H9 (cell line): ENCODE measurements around the gene EXOC6. TPM values are rescaled to one million over a fixed set of nuclear protein-coding genes. Genes with fewer than 3 reads are reported as not detected.
"Not testable (repeated sequence)": the region's sequence is repeated elsewhere in the genome, so short reads cannot be mapped to it uniquely, and the experiment has no call there.

Experiments used
- DNase-seq: peaks from one replicate; pipeline ENCODE4 v3.0.0-alpha.2; 2017
- H2AFZ ChIP-seq: one replicate; pipeline ENCODE4 v1.6.1; 2013; ENCODE audit warnings: mild to moderate bottlenecking, low read length, control low read depth, moderate library complexity
- H2AK5ac ChIP-seq: 2 replicates; pipeline ENCODE4 v1.6.1; 2013; ENCODE audit warnings: low read length, control low read depth, mixed read lengths; ENCODE audit not compliant: insufficient read length
- H2BK120ac ChIP-seq: one replicate; pipeline ENCODE4 v1.6.1; 2013; ENCODE audit warnings: low read depth, mild to moderate bottlenecking, low read length, control low read depth, inconsistent platforms; ENCODE audit not compliant: poor library complexity, severe bottlenecking
- H2BK12ac ChIP-seq: 2 replicates; pipeline ENCODE4 v1.6.1; 2013; ENCODE audit warnings: low read length, control low read depth, mixed read lengths, low read depth; ENCODE audit not compliant: insufficient read length
- H2BK15ac ChIP-seq: 2 replicates; pipeline ENCODE4 v1.6.1; 2013; ENCODE audit warnings: low read depth, low read length, control low read depth
- H2BK20ac ChIP-seq: one replicate; pipeline ENCODE4 v1.6.1; 2013; ENCODE audit warnings: low read depth, mild to moderate bottlenecking, low read length, control low read depth, inconsistent platforms; ENCODE audit not compliant: poor library complexity, severe bottlenecking
- H2BK5ac ChIP-seq: 2 replicates; pipeline ENCODE4 v1.6.1; 2013; ENCODE audit warnings: low read length, control low read depth, mixed read lengths; ENCODE audit not compliant: insufficient read length
- H3K14ac ChIP-seq: 2 replicates; pipeline ENCODE4 v1.6.1; 2013; ENCODE audit warnings: low read length, control low read depth; ENCODE audit not compliant: insufficient read depth
- H3K18ac ChIP-seq: 2 replicates; pipeline ENCODE4 v1.6.1; 2013; ENCODE audit warnings: low read depth, mild to moderate bottlenecking, mixed read lengths, low read length, control low read depth; ENCODE audit not compliant: insufficient read length
- H3K23ac ChIP-seq: 2 replicates; pipeline ENCODE4 v1.6.1; 2013; ENCODE audit warnings: low read length, control low read depth, mixed read lengths, low read depth; ENCODE audit not compliant: insufficient read length
- H3K23me2 ChIP-seq: 2 replicates; pipeline ENCODE4 v1.6.1; 2013; ENCODE audit warnings: low read depth, mild to moderate bottlenecking, mixed read lengths, low read length, control low read depth; ENCODE audit not compliant: insufficient read length, poor library complexity, severe bottlenecking
- H3K27ac ChIP-seq: 2 replicates; pipeline ENCODE4 v1.5.1; 2013; ENCODE audit warnings: low read length, control low read depth, mixed read lengths, low read depth; ENCODE audit not compliant: insufficient read length
- H3K27me3 ChIP-seq: 2 replicates; pipeline ENCODE4 v1.6.1; 2013; ENCODE audit warnings: low read length, control low read depth, inconsistent platforms; ENCODE audit not compliant: insufficient read depth
- H3K4ac ChIP-seq: 2 replicates; pipeline ENCODE4 v1.6.1; 2013; ENCODE audit warnings: low read depth, mild to moderate bottlenecking, control low read depth, inconsistent platforms, low read length, moderate library complexity
- H3K4me1 ChIP-seq: 2 replicates; pipeline ENCODE4 v1.6.1; 2013; ENCODE audit warnings: low read length, control low read depth, inconsistent platforms; ENCODE audit not compliant: insufficient read depth
- H3K4me2 ChIP-seq: 2 replicates; pipeline ENCODE4 v1.6.1; 2013; ENCODE audit warnings: low read length, control low read depth, mixed read lengths; ENCODE audit not compliant: insufficient read length, insufficient read depth
- H3K56ac ChIP-seq: 2 replicates; pipeline ENCODE4 v1.6.1; 2013; ENCODE audit warnings: low read depth, mild to moderate bottlenecking, mixed read lengths, low read length, control low read depth; ENCODE audit not compliant: insufficient read length
- H3K79me1 ChIP-seq: 2 replicates; pipeline ENCODE4 v1.6.1; 2013; ENCODE audit warnings: low read depth, mild to moderate bottlenecking, moderate library complexity, low read length, control low read depth, inconsistent platforms; ENCODE audit not compliant: insufficient read depth, poor library complexity, severe bottlenecking
- H3K79me2 ChIP-seq: 2 replicates; pipeline ENCODE4 v1.6.1; 2013; ENCODE audit warnings: low read length, control low read depth, inconsistent platforms; ENCODE audit not compliant: insufficient read depth
- H3K9ac ChIP-seq: 2 replicates; pipeline ENCODE4 v1.6.1; 2013; ENCODE audit warnings: low read length, control low read depth, mixed read lengths; ENCODE audit not compliant: insufficient read length; ENCODE audit errors: extremely low read depth
- H3K9me3 ChIP-seq: one replicate; pipeline ENCODE4 v1.6.1; 2013; ENCODE audit warnings: low read depth, low read length, inconsistent platforms; ENCODE audit not compliant: control insufficient read depth
- H3T11ph ChIP-seq: one replicate; pipeline ENCODE4 v1.6.1; 2013; ENCODE audit warnings: mild to moderate bottlenecking, low read length, control low read depth, inconsistent platforms
- H4K20me1 ChIP-seq: one replicate; pipeline ENCODE4 v1.6.1; 2013; ENCODE audit not compliant: control insufficient read depth, insufficient read length, insufficient read depth
- H4K5ac ChIP-seq: 2 replicates; pipeline ENCODE4 v1.6.1; 2013; ENCODE audit warnings: low read depth, mild to moderate bottlenecking, mixed read lengths, low read length, control low read depth; ENCODE audit not compliant: insufficient read length
- H4K8ac ChIP-seq: replicated peaks from 2 replicates; pipeline ENCODE4 v1.6.1; 2013; ENCODE audit warnings: low read length, control low read depth, mixed read lengths, low read depth; ENCODE audit not compliant: insufficient read length
- H4K91ac ChIP-seq: 2 replicates; pipeline ENCODE4 v1.6.1; 2013; ENCODE audit warnings: low read depth, mild to moderate bottlenecking, moderate library complexity, mixed read lengths, low read length, control low read depth; ENCODE audit not compliant: insufficient read length
- H3K27ac Mint-ChIP-seq, 3 experiments: 2 replicates in 2 of 3; 3 replicates in 1 of 3; pipeline ENCODE4 v1.8.0; 2020 to 2021; ENCODE audit warnings: mixed read lengths in 3 of 3, mild to moderate bottlenecking in 1 of 3, moderate library complexity in 1 of 3
- H3K27me3 Mint-ChIP-seq: 2 replicates; pipeline ENCODE4 v1.8.0; 2021; ENCODE audit warnings: low read depth, mild to moderate bottlenecking, moderate library complexity, mixed read lengths
- H3K36me3 Mint-ChIP-seq, 3 experiments: 2 replicates in 2 of 3; 3 replicates in 1 of 3; pipeline ENCODE4 v1.8.0; 2020 to 2021; ENCODE audit warnings: low read depth in 3 of 3, mixed read lengths in 3 of 3; ENCODE audit not compliant: insufficient read depth in 1 of 3
- H3K4me1 Mint-ChIP-seq, 2 experiments: 2 replicates each; pipeline ENCODE4 v1.8.0; 2020; ENCODE audit warnings: mixed read lengths in 2 of 2
- H3K4me3 Mint-ChIP-seq, 2 experiments: 2 replicates in 1 of 2; 3 replicates in 1 of 2; pipeline ENCODE4 v1.8.0; 2020 to 2021; ENCODE audit warnings: mild to moderate bottlenecking in 2 of 2, mixed read lengths in 2 of 2, moderate library complexity in 1 of 2
- H3K9me3 Mint-ChIP-seq, 2 experiments: 2 replicates in 1 of 2; 3 replicates in 1 of 2; pipeline ENCODE4 v1.8.0; 2020; ENCODE audit warnings: mild to moderate bottlenecking in 2 of 2, mixed read lengths in 2 of 2, moderate library complexity in 1 of 2
- CTCF ChIP-seq: fragments of 200-600 bp; sonication (generic); conservative IDR thresholded peaks from 3 replicates; pipeline ENCODE4 v1.8.0; 2021; ENCODE audit warnings: antibody characterized with exemption, mild to moderate bottlenecking
- WGBS: extraction: QIAGEN DNeasy Blood & Tissue Kit; methylation state at CpG from one replicate; pipeline ENCODE4 v1.1.7; 2013; ENCODE audit warnings: missing lambda C conversion rate, low lambda C conversion rate, mixed read lengths; ENCODE audit not compliant: insufficient read length; ENCODE audit errors: extremely low coverage; 5-methylcytosine and 5-hydroxymethylcytosine counted together
- total RNA-seq: library from RNA; stranded (reverse); gene quantifications from 2 replicates; pipeline ENCODE4 v1.2.1, GENCODE V29; 2021

The EXOC6 gene
- total RNA-seq, 1 experiment from 2014 or later: 9.0 TPM

DNA sequence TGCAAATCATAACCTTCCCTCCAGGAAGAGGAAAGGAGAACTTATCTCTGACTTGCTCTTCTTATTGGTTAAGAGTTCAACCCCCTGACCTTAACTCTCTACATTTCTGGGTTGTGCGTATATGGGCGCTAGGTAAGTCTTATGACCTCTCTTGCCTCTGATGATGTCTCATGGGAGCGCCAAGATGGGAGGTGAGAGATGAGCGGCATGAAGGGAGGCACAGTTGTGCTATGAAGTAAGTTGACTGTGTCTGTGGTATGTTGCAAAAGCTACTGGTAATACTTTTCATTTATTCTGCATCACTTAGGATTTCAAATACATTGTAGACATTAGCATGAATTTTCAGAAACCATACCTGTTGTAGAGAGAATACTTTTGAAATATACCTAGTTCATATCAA is 59.0 kb downstream of the EXOC6 start:
- Histone ChIP-seq H2BK20ac (no peak overlapping the region), H2AK5ac (no peak overlapping the region), H3K79me2 (no peaks in the 10 kb centered on the region), H2BK15ac (no peak overlapping the region), H3K23me2 (no peaks in the 10 kb centered on the region), H3K79me1 (no peaks in the 10 kb centered on the region), H3K9ac (no peak overlapping the region), H3K9me3 (no peaks in the 10 kb centered on the region), H2BK120ac (no peak overlapping the region), H4K20me1 (no peaks in the 10 kb centered on the region), H3K14ac (no peak overlapping the region), H3K4me1 (no peaks in the 10 kb centered on the region), H2BK12ac (no peak overlapping the region), H3T11ph (no peak overlapping the region), H2BK5ac (no peak overlapping the region), H4K8ac (no peak overlapping the region), H4K5ac (no peak overlapping the region), H2AFZ (no peak overlapping the region), H3K18ac (no peak overlapping the region), H3K56ac (no peak overlapping the region), H3K27me3 (no peaks in the 10 kb centered on the region), H4K91ac (no peak overlapping the region), H3K23ac (no peak overlapping the region), H3K4me2 (no peak overlapping the region), H3K27ac (no peak overlapping the region), H3K4ac (no peak overlapping the region)
- H3K4me1 Mint-ChIP-seq: peaks cover 1 to 5% of the 10 kb centered on the region in 2 experiments; a peak in 3 of 4 replicates
- no peaks in the 10 kb centered on the region; a peak in 1 of 5 replicates for H3K9me3 Mint-ChIP-seq
- H3K36me3 Mint-ChIP-seq: no peaks in the 10 kb centered on the region; a peak in 1 of 7 replicates
- no peak overlapping the region for H3K4me3 Mint-ChIP-seq
- H3K27me3 Mint-ChIP-seq: no peaks in the 10 kb centered on the region
- no CpG with 5 or more reads among the region's 4 CpGs for WGBS
- H3K27ac Mint-ChIP-seq: no peak overlapping the region
- no peak for TF ChIP-seq CTCF
- no peak for DNase-seq

DNA sequence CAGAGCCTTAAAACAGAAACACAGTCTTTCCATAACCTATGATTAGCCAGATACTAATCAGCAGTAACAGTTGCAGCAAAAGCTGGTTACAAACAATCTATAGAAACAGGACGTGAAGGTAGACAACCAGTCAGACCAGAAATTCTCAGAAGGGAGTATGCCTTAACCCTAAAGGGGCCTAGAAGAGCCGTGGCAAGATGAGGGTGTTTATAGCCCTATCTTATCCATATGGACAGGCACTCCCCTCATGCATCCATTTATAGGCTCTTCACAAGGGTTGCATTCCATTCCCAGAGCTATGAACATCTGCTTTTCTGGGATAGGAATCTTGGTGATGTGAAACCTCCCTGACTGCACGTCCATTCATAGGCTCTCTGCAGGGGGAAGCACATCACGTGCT is 64.3 kb downstream of the EXOC6 start:
- H2BK5ac ChIP-seq, H3K23ac ChIP-seq, H2AFZ ChIP-seq, H2BK15ac ChIP-seq, H3K56ac ChIP-seq, H3K18ac ChIP-seq, H3K14ac ChIP-seq, H3K4me3 Mint-ChIP-seq, H4K20me1 ChIP-seq, H2BK20ac ChIP-seq, H3T11ph ChIP-seq, H4K5ac ChIP-seq, H2AK5ac ChIP-seq, H2BK12ac ChIP-seq, H4K91ac ChIP-seq, H3K4me2 ChIP-seq, H3K79me2 ChIP-seq, H3K9ac ChIP-seq, H2BK120ac ChIP-seq, H3K4me1 ChIP-seq, DNase-seq, H3K27ac ChIP-seq, H3K27me3 ChIP-seq, H3K27me3 Mint-ChIP-seq, H3K36me3 Mint-ChIP-seq, H3K9me3 Mint-ChIP-seq, H4K8ac ChIP-seq, H3K9me3 ChIP-seq, H3K23me2 ChIP-seq, H3K4ac ChIP-seq, H3K79me1 ChIP-seq: not testable (repeated sequence)
- Mint-ChIP-seq H3K27ac (peak overlapping the region in 1 of 3 experiments; percentile 76; a peak in 2 of 7 replicates), H3K4me1 (peaks cover 38 to 48% of the 10 kb centered on the region in 2 experiments)
- WGBS: no CpG with 5 or more reads among the region's 4 CpGs
